K562 (cell line): ENCODE results near the gene RIMBP3C. TPM values are rescaled to one million over a fixed set of nuclear protein-coding genes. Genes with fewer than 3 reads are reported as not detected.

Source experiments
- ATAC-seq: fragments of 200-7000 bp; cut with Tn5 transposase; 3 replicates; pipeline ENCODE4 v1.9.1; 2020; ENCODE audit warnings: moderate library complexity
- BruUV-seq: library from RNA; stranded (reverse); fragments of 400-500 nt; replicated peaks from 2 replicates; lab custom pipeline; 2021; lab: Mats Ljungman, UMichigan
- CTCF ChIA-PET: fragments of 300-600 bp; formaldehyde crosslinking; extraction: SDS; loops from one replicate; lab custom pipeline; 2021; ENCODE audit warnings: low intra/inter-chr PET ratio; lab: Yijun Ruan, JAX
- POLR2A ChIA-PET: fragments of 300-600, 350-650 bp; sonication (Branson Sonifier 250); formaldehyde crosslinking; extraction: SDS; loops from one replicate; lab custom pipeline; 2021; ENCODE audit warnings: antibody characterized with exemption, inconsistent platforms; lab: Yijun Ruan, JAX
- DNase-seq, 4 experiments: peaks; one replicate each; pipeline versions ENCODE4 v3.0.0 to v3.0.0-alpha.2; 2011 to 2018; ENCODE audit warnings: low spot score in 3 of 4, mixed read lengths in 3 of 4; ENCODE audit errors: extremely low read depth in 1 of 4
- FAIRE-seq: peaks from 2 replicates; lab custom pipeline; 2011; peaks lifted over from hg19 to GRCh38; lab: Jason Lieb, UNC
- H2AFZ ChIP-seq: 2 replicates; pipeline ENCODE4 v1.6.0; 2011; ENCODE audit warnings: low read depth, low read length, control low read depth, inconsistent platforms
- H3K27ac ChIP-seq: fragments of 200-600 bp; 3 replicates; pipeline ENCODE4 v1.8.0; 2011; ENCODE audit warnings: low read depth, mild to moderate bottlenecking, control low read depth, inconsistent platforms, low read length, moderate library complexity, mixed read lengths; ENCODE audit errors: extremely low read depth
- H3K27me3 ChIP-seq, 2 experiments: fragments of 300-600 bp in 1 of 2; 2 replicates in 1 of 2; 3 replicates in 1 of 2; pipeline versions ENCODE4 v1.6.0 to v1.8.0; 2011; ENCODE audit warnings: inconsistent platforms in 2 of 2, low read length in 2 of 2, mild to moderate bottlenecking in 1 of 2, mixed read lengths in 1 of 2, moderate library complexity in 1 of 2; ENCODE audit not compliant: control insufficient read depth in 2 of 2, insufficient read depth in 2 of 2
- H3K36me3 ChIP-seq: fragments of 300-600 bp; 3 replicates; pipeline ENCODE4 v1.8.0; 2011; ENCODE audit warnings: mild to moderate bottlenecking, low read length, inconsistent platforms; ENCODE audit not compliant: control insufficient read depth, insufficient read depth
- H3K4me1 ChIP-seq, 2 experiments: fragments of 200-600 bp in 1 of 2; replicated peaks in 1 of 2; 2 replicates in 1 of 2; 3 replicates in 1 of 2; pipeline versions ENCODE4 v1.5.1 to v1.8.0; 2011; ENCODE audit warnings: inconsistent platforms in 2 of 2, low read length in 2 of 2, mild to moderate bottlenecking in 1 of 2, mixed read lengths in 1 of 2, moderate library complexity in 1 of 2; ENCODE audit not compliant: control insufficient read depth in 2 of 2, insufficient read depth in 2 of 2
- H3K4me2 ChIP-seq: 2 replicates; pipeline ENCODE4 v1.6.1; 2011; ENCODE audit warnings: low read length, control low read depth, inconsistent platforms, mixed read lengths; ENCODE audit not compliant: insufficient read depth
- H3K4me3 ChIP-seq: fragments of 200-600 bp; sonication (generic), shearing (Covaris generic); 2 replicates; pipeline ENCODE4 v1.5.1; 2016; ENCODE audit warnings: control low read depth, inconsistent platforms
- H3K79me2 ChIP-seq: fragments of 200-600 bp; 3 replicates; pipeline ENCODE4 v1.8.0; 2011; ENCODE audit warnings: low read length, inconsistent platforms; ENCODE audit not compliant: control insufficient read depth, insufficient read depth
- H3K9ac ChIP-seq, 2 experiments: 2 replicates each; pipeline versions ENCODE4 v1.6.0 to v1.6.1; 2011; ENCODE audit warnings: low read depth in 2 of 2, low read length in 2 of 2, control low read depth in 1 of 2, inconsistent platforms in 1 of 2, mild to moderate bottlenecking in 1 of 2, mixed read lengths in 1 of 2; ENCODE audit not compliant: insufficient read depth in 1 of 2
- H3K9me1 ChIP-seq: one replicate; pipeline ENCODE4 v1.6.0; 2011; ENCODE audit warnings: inconsistent platforms, mild to moderate bottlenecking, low read length, moderate library complexity; ENCODE audit not compliant: control insufficient read depth, insufficient read depth
- H3K9me3 ChIP-seq: replicated peaks from 2 replicates; pipeline ENCODE4 v1.5.1; 2011; ENCODE audit warnings: low read depth, low read length, inconsistent platforms; ENCODE audit not compliant: control insufficient read depth, insufficient read depth
- H4K20me1 ChIP-seq: replicated peaks from 2 replicates; pipeline ENCODE4 v1.6.1; 2011; ENCODE audit warnings: low read length, inconsistent platforms, mixed read lengths; ENCODE audit not compliant: control insufficient read depth, insufficient read depth
- BACH1 ChIP-seq: fragments of 200-800 bp; sonication (Bioruptor generic); IDR thresholded peaks from 2 replicates; pipeline ENCODE4 v1.6.1; 2016; ENCODE audit warnings: missing genetic modification characterization, missing compliant biosample characterization
- BRD9 ChIP-seq: fragments of 450-650 bp; IDR thresholded peaks from 2 replicates; pipeline ENCODE4 v1.6.1; 2018; ENCODE audit warnings: low read depth; ENCODE audit not compliant: partially characterized antibody
- CREB1 ChIP-seq, 2 experiments: sonication (generic) in 1 of 2; formaldehyde crosslinking in 1 of 2; IDR thresholded peaks; 2 replicates each; pipeline versions ENCODE4 v1.6.1 to v1.8.0; 2012 to 2022; ENCODE audit warnings: inconsistent platforms in 1 of 2, mild to moderate bottlenecking in 1 of 2, missing genetic modification reagents in 1 of 2, moderate library complexity in 1 of 2
- FOS ChIP-seq: IDR thresholded peaks from 3 replicates; pipeline ENCODE4 v1.6.1; 2011; ENCODE audit not compliant: insufficient read length; ENCODE audit errors: extremely low read depth
- GABPB2 ChIP-seq: fragments of 250-450 bp; sonication (Bioruptor Pico); conservative IDR thresholded peaks from 2 replicates; pipeline ENCODE4 v1.5.1; 2021; ENCODE audit warnings: mild to moderate bottlenecking
- HDAC2 ChIP-seq: fragments of 450-650 bp; IDR thresholded peaks from 2 replicates; pipeline ENCODE4 v1.6.1; 2016; ENCODE audit warnings: mild to moderate bottlenecking
- HNRNPLL ChIP-seq: fragments of 200-400 bp; formaldehyde crosslinking; IDR thresholded peaks from 2 replicates; pipeline ENCODE4 v1.6.1; 2017; ENCODE audit warnings: low read length, low read depth, mild to moderate bottlenecking; ENCODE audit not compliant: poor library complexity, severe bottlenecking
- HNRNPUL1 ChIP-seq: fragments of 200-400 bp; formaldehyde crosslinking; IDR thresholded peaks from 2 replicates; pipeline ENCODE4 v1.6.1; 2017; ENCODE audit warnings: low read length
- KLF13 ChIP-seq: fragments of 450-650 bp; IDR thresholded peaks from 2 replicates; pipeline ENCODE4 v1.6.1; 2016; ENCODE audit warnings: missing genetic modification characterization, low read depth, mild to moderate bottlenecking, missing compliant biosample characterization, moderate library complexity, borderline replicate concordance
- MAFK ChIP-seq: IDR thresholded peaks from 2 replicates; pipeline ENCODE4 v1.6.1; 2011; ENCODE audit warnings: low read length, improper control_type of control experiment
- MAZ ChIP-seq, 2 experiments: fragments of 450-650 bp in 1 of 2; sonication (generic) in 1 of 2; formaldehyde crosslinking; IDR thresholded peaks in 1 of 2; conservative IDR thresholded peaks in 1 of 2; 2 replicates each; pipeline versions ENCODE4 v1.4.0 to v1.5.0; 2020; ENCODE audit warnings: mild to moderate bottlenecking in 1 of 2, missing genetic modification reagents in 1 of 2
- NR4A1 ChIP-seq, 2 experiments: fragments of 250-450 bp in 1 of 2; fragments of 450-650 bp in 1 of 2; sonication (Bioruptor Pico) in 1 of 2; IDR thresholded peaks; 2 replicates each; pipeline versions ENCODE4 v1.4.0 to v1.6.1; 2016 to 2020; ENCODE audit warnings: mild to moderate bottlenecking in 2 of 2, missing compliant biosample characterization in 1 of 2, missing genetic modification characterization in 1 of 2, moderate library complexity in 1 of 2
- RBM25 ChIP-seq: fragments of 200-400 bp; formaldehyde crosslinking; IDR thresholded peaks from 2 replicates; pipeline ENCODE4 v1.6.1; 2018; ENCODE audit warnings: low read length, low read depth, moderate library complexity; ENCODE audit not compliant: severe bottlenecking
- SETDB1 ChIP-seq: IDR thresholded peaks from one replicate; pipeline ENCODE4 v1.6.1; 2012; ENCODE audit warnings: low read length, control low read depth, inconsistent platforms
- SP1 ChIP-seq: sonication (generic); formaldehyde crosslinking; IDR thresholded peaks from 2 replicates; pipeline ENCODE4 v1.8.1; 2022; ENCODE audit warnings: mild to moderate bottlenecking, missing genetic modification reagents
- SRF ChIP-seq, 2 experiments: fragments of 250-450, 450-650 bp in 1 of 2; sonication (Bioruptor Pico) in 1 of 2; sonication (generic) in 1 of 2; formaldehyde crosslinking; IDR thresholded peaks; 2 replicates each; pipeline versions ENCODE4 v1.5.0 to v1.5.1; 2020 to 2022; ENCODE audit warnings: mild to moderate bottlenecking in 1 of 2, missing genetic modification reagents in 1 of 2
- WHSC1 ChIP-seq: IDR thresholded peaks from one replicate; pipeline ENCODE4 v1.6.1; 2012; ENCODE audit warnings: low read length, control low read depth, inconsistent platforms
- ZFPM2 ChIP-seq: fragments of 250-450 bp; sonication (Bioruptor Pico); IDR thresholded peaks from 2 replicates; pipeline ENCODE4 v1.5.1; 2022; ENCODE audit warnings: mild to moderate bottlenecking
- ZNF584 ChIP-seq: fragments of 200-800 bp; sonication (Bioruptor generic); IDR thresholded peaks from 2 replicates; pipeline ENCODE4 v1.6.1; 2016; ENCODE audit warnings: low read depth, mild to moderate bottlenecking, missing genetic modification characterization, missing compliant biosample characterization
- WGBS: fragments of 100-300 bp; shearing (Covaris generic); methylation state at CpG from one replicate; pipeline ENCODE4 v1.1.6; 2016; ENCODE audit warnings: low coverage, mixed read lengths; ENCODE audit not compliant: insufficient coverage; ENCODE audit errors: missing lambda C conversion rate; 5-methylcytosine and 5-hydroxymethylcytosine counted together
- in situ Hi-C: fragments of 300-500 bp; cut with MboI; formaldehyde crosslinking; loops from 4 replicates; pipeline ENCODE4 v1.15.0; 2018; ENCODE audit warnings: inconsistent platforms, mixed read lengths
- intact Hi-C: fragments of 100-400 bp; cut with micrococcal nuclease; formaldehyde crosslinking; loops from 2 replicates; pipeline ENCODE4 v1.14.2; 2022
- polyA plus RNA-seq, 8 experiments: library from polyadenylated mRNA; depleted of rRNA in 4 of 8; stranded (reverse) in 5 of 8; unstranded in 3 of 8; fragments of >200 nt; fragmentation: Nextera tagmentation in 2 of 8; fragmentation: Illumina TruSeq in 1 of 8; extraction: Ambion mirVana in 2 of 8; extraction: Trizol in 1 of 8; gene quantifications; 2 replicates each; pipeline versions ENCODE4 v1.2.1 to v1.2.3, GENCODE V29; 2011 to 2014; ENCODE audit warnings: inconsistent platforms in 1 of 8, missing spikeins in 1 of 8
- total RNA-seq, 7 experiments: library from RNA; depleted of rRNA in 6 of 7; stranded (reverse); fragments of >200 nt in 6 of 7; fragmentation: Illumina TruSeq in 2 of 7; extraction: Trizol in 2 of 7; gene quantifications; 2 replicates each; pipeline versions ENCODE4 v1.2.1 to v1.2.3, GENCODE V29; 2011 to 2021; ENCODE audit warnings: low replicate concordance in 1 of 7
- TF ChIP-seq, protein P1 (sequence below): fragments of 250-450 bp; sonication (Bioruptor Pico); IDR thresholded peaks from 2 replicates; pipeline ENCODE4 v1.8.0; 2022; ENCODE audit warnings: inconsistent platforms, mild to moderate bottlenecking, moderate library complexity, borderline replicate concordance

The RIMBP3C gene
- total and polyA plus RNA-seq, 9 of the 15 experiments (the other 6 are each of a cell fraction or from before 2014, with no cell fraction given), result 0.09 to 0.98 (median 0.17) TPM; not detected in 2

DNA sequence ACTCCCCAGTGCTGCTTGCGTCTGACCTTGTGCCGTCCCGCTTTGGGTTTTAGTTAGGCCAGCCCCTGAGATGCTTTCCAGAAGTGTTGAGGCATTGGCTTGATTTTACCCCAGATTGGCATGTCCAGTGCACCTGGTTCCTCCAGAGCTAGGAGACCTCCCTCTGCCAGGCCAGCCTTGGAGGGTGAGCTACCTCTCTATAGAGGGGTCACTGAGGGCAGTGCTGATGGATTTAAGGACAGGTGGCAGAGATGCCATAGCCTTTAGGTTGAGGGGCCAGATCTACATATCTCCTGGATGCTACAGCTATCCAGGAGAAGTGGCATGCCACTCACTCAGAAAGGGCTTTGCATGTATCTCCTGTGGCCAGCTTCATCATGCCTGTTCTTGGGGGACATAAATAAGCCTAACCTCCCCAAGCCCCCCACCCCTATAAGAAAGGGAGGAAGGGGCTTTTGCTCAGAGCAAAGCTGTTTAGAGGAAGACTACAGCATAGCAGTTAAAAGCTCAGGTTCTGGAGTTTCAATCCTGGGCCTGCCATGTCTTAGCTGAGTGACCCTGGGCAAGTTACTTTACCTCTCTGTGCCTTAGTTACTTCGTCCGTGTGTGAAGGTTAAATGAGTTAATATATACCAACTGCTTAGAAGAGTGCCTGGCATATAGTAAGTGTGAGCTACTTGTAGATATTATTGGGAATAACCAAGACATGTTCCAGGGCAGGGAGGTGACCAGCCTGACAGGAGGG is 22.7 kb upstream of the RIMBP3C start:
- in situ Hi-C loops, result loop anchor here (5.0 to 10.0 kb wide), 2 partner anchors 37 to 59 kb away; no protein-coding TSS in a partner anchor
- peaks cover 55 to 56% of the 10 kb centered on the region in 2 experiments for H3K4me1 ChIP-seq
- BruUV-seq, result no TSS peak
- TF ChIP-seq MAZ (CRISPR knock-in tag; conservative IDR thresholded peaks at IDR 0.05 in 1 of 2, IDR thresholded peaks at IDR 0.05 in 1 of 2) (0 out of 4 replicates have a peak, but pooled peaks of 1 of the 2 experiments have one; percentile 18), BRD9 (no peak), GABPB2 (CRISPR knock-in tag) (peak; percentile 53; the same call in 1 of the 2 replicates), SETDB1 (peak; percentile 30), ZFPM2 (0 out of 2 replicates have a peak, but pooled peaks have one; percentile 20), SP1 (CRISPR knock-in tag) (0 out of 2 replicates have a peak, but pooled peaks have one; percentile 42), RBM25 (peak; percentile 95), CREB1 (IDR thresholded peaks at IDR 0.05) (no peak), CREB1 (CRISPR knock-in tag; IDR thresholded peaks at IDR 0.05) (no peak), HDAC2 (no peak), HNRNPLL (no peak), WHSC1 (peak; percentile 85), ZNF584 (CRISPR knock-in tag) (no peak), KLF13 (tag) (peak; percentile 39; the same call in 1 of the 2 replicates), NR4A1 (CRISPR knock-in tag; IDR thresholded peaks at IDR 0.05) (peak; percentile 56; the same call in 1 of the 2 replicates), NR4A1 (tag; IDR thresholded peaks at IDR 0.05) (no peak), MAFK (0 out of 2 replicates have a peak, but pooled peaks have one; percentile 2), BACH1 (tag) (no peak), FOS (no peak), HNRNPUL1 (0 out of 2 replicates have a peak, but pooled peaks have one; percentile 82), SRF (CRISPR knock-in tag; IDR thresholded peaks at IDR 0.05) (0 out of 4 replicates have a peak, but pooled peaks of 1 of the 2 experiments have one; percentile 4)
- TF ChIP-seq, protein P1, sequence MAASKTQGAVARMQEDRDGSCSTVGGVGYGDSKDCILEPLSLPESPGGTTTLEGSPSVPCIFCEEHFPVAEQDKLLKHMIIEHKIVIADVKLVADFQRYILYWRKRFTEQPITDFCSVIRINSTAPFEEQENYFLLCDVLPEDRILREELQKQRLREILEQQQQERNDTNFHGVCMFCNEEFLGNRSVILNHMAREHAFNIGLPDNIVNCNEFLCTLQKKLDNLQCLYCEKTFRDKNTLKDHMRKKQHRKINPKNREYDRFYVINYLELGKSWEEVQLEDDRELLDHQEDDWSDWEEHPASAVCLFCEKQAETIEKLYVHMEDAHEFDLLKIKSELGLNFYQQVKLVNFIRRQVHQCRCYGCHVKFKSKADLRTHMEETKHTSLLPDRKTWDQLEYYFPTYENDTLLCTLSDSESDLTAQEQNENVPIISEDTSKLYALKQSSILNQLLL (CRISPR knock-in tag), result peak; percentile 42; the same call in 1 of the 2 replicates

More for the DNA sequence above, 22.7 kb upstream of the RIMBP3C start:
- Histone ChIP-seq H4K20me1 (peaks cover 82% of the 10 kb centered on the region), H3K27me3 (no peaks in the 10 kb centered on the region), H3K36me3 (peaks cover 69% of the 10 kb centered on the region), H3K27ac (peak overlapping the region; percentile 2; the same call in 1 of the 3 replicates), H3K9me1 (peaks cover 50% of the 10 kb centered on the region), H3K9me3 (no peaks in the 10 kb centered on the region), H3K9ac (peak overlapping the region in 1 of 2 experiments; percentile 65; a peak in 2 of 4 replicates), H2AFZ (no peak overlapping the region), H3K79me2 (peaks cover 100% of the 10 kb centered on the region), H3K4me2 (peak overlapping the region; percentile 31), H3K4me3 (no peak overlapping the region)
- WGBS, result 61% methylated on average over 5 of the region's 5 CpGs
- FAIRE-seq (no peak), DNase-seq (no peak), ATAC-seq (peak; percentile 5)
- POLR2A ChIA-PET, result interaction anchor here (0.6 to 76.8 kb wide), 11 partner anchors 7 to 1618 kb away, joined by 3 to 4622 read pairs (median 4); partner anchors contain the start of genes CCDC116, PPIL2, SDF2L1 and UBE2L3
- intact Hi-C loops, result no loop called here
- CTCF ChIA-PET, result no interaction called here
